Caco-2 (cell line): ENCODE measurements around the gene SPEM1. TPM values are rescaled to one million over a fixed set of nuclear protein-coding genes. Genes with fewer than 3 reads are reported as not detected.

Experiments used
- BruUV-seq: library from RNA; stranded (reverse); fragments of 400-500 nt; replicated peaks from 2 replicates; lab custom pipeline; 2021; lab: Mats Ljungman, UMichigan
- CTCF ChIA-PET: fragments of 300-600 bp; sonication (Branson Sonifier 250); formaldehyde crosslinking; loops from one replicate; lab custom pipeline; 2022; ENCODE audit warnings: antibody characterized with exemption; lab: Charles Lee
- POLR2A ChIA-PET: fragments of 300-600 bp; sonication (Branson Sonifier 250); formaldehyde crosslinking; loops from one replicate; lab custom pipeline; 2022; ENCODE audit warnings: antibody characterized with exemption; lab: Charles Lee
- DNase-seq, 2 experiments: peaks; one replicate each; pipeline versions ENCODE4 v3.0.0 to v3.0.0-alpha.2; 2020 to 2022
- H3K27me3 ChIP-seq: replicated peaks from 2 replicates; pipeline ENCODE4 v1.6.0; 2011; ENCODE audit warnings: low read length; ENCODE audit not compliant: control insufficient read depth, insufficient read depth
- H3K36me3 ChIP-seq: 2 replicates; pipeline ENCODE4 v1.5.1; 2011; ENCODE audit warnings: low read length; ENCODE audit not compliant: control insufficient read depth, insufficient read depth
- H3K4me1 ChIP-seq: fragments of 250-450 bp; sonication (Bioruptor Pico); 2 replicates; pipeline ENCODE4 v1.5.1; 2020; ENCODE audit warnings: mild to moderate bottlenecking
- H3K4me3 ChIP-seq: 2 replicates; pipeline ENCODE4 v1.5.1; 2011; ENCODE audit warnings: low read depth, mild to moderate bottlenecking, control low read depth, low read length
- H3K9me3 ChIP-seq: fragments of 250-450 bp; sonication (Bioruptor Pico); 2 replicates; pipeline ENCODE4 v1.5.1; 2020; ENCODE audit warnings: mild to moderate bottlenecking, moderate library complexity
- H3K27ac Mint-ChIP-seq: one replicate; pipeline ENCODE4 v1.8.0; 2022; ENCODE audit warnings: mixed read lengths; ENCODE audit not compliant: unreplicated experiment
- H3K27me3 Mint-ChIP-seq: one replicate; pipeline ENCODE4 v1.8.0; 2022; ENCODE audit warnings: mixed read lengths; ENCODE audit not compliant: insufficient read depth, unreplicated experiment
- H3K36me3 Mint-ChIP-seq: one replicate; pipeline ENCODE4 v1.8.0; 2022; ENCODE audit warnings: mild to moderate bottlenecking, mixed read lengths; ENCODE audit not compliant: insufficient read depth, unreplicated experiment
- H3K4me1 Mint-ChIP-seq: one replicate; pipeline ENCODE4 v1.8.0; 2022; ENCODE audit warnings: low read depth, mixed read lengths; ENCODE audit not compliant: unreplicated experiment
- H3K4me3 Mint-ChIP-seq: one replicate; pipeline ENCODE4 v1.8.0; 2022; ENCODE audit warnings: mild to moderate bottlenecking, moderate library complexity, mixed read lengths; ENCODE audit not compliant: unreplicated experiment
- H3K9me3 Mint-ChIP-seq: one replicate; pipeline ENCODE4 v1.8.0; 2022; ENCODE audit warnings: mixed read lengths; ENCODE audit not compliant: unreplicated experiment
- CTCF ChIP-seq, 2 experiments: fragments of 200-600 bp in 1 of 2; IDR thresholded peaks; 1 replicate in 1 of 2; 2 replicates in 1 of 2; pipeline versions ENCODE4 v1.5.1 to v1.8.0; 2011 to 2022; ENCODE audit warnings: antibody characterized with exemption in 1 of 2, control low read depth in 1 of 2, inconsistent platforms in 1 of 2, low read depth in 1 of 2, low read length in 1 of 2, mild to moderate bottlenecking in 1 of 2, moderate library complexity in 1 of 2; ENCODE audit not compliant: insufficient read depth in 1 of 2, severe bottlenecking in 1 of 2, unreplicated experiment in 1 of 2
- intact Hi-C: fragments of 100-400 bp; cut with micrococcal nuclease; formaldehyde crosslinking; loops from one replicate; pipeline ENCODE4 v1.10.0; 2022; ENCODE audit not compliant: unreplicated experiment
- total RNA-seq: library from RNA; stranded (reverse); gene quantifications from 2 replicates; pipeline ENCODE4 v1.2.3, GENCODE V29; 2022

The SPEM1 gene
- total RNA-seq, 1 experiment from 2014 or later: 0.52 TPM

GRCh38 chr17:7403043-7403726, 16.9 kb upstream of the SPEM1 start:
- ChIA-PET CTCF (interaction anchor here (1.2 to 1.8 kb wide), 3 partner anchors 9 to 157 kb away, joined by 6 to 15 read pairs (median 6); partner anchors contain the start of genes PLSCR3 and TMEM102), POLR2A (interaction anchor here (1.0 to 2.4 kb wide), 5 partner anchors 9 to 171 kb away, joined by 5 to 38 read pairs (median 11); partner anchors contain the start of genes NEURL4, PLSCR3, TMEM102 and TNK1)
- Histone ChIP-seq H3K4me1 (no peaks in the 10 kb centered on the region), H3K9me3 (no peaks in the 10 kb centered on the region), H3K4me3 (peak overlapping the region; percentile 40), H3K36me3 (no peaks in the 10 kb centered on the region), H3K27me3 (no peaks in the 10 kb centered on the region)
- Mint-ChIP-seq H3K4me3 (peak overlapping the region; percentile 76), H3K27ac (peak overlapping the region; percentile 76), H3K36me3 (peaks cover 6% of the 10 kb centered on the region), H3K4me1 (peaks cover 8% of the 10 kb centered on the region), H3K9me3 (no peaks in the 10 kb centered on the region), H3K27me3 (no peaks in the 10 kb centered on the region)
- TF ChIP-seq CTCF (IDR thresholded peaks at IDR 0.05; ENCODE audit: insufficient read depth in 1 of 2, low read depth in 1 of 2, low read length in 1 of 2, severe bottlenecking in 1 of 2, unreplicated experiment in 1 of 2): no peak
- BruUV-seq: TSS peak; percentile 82
- peak; percentile 34 to 74 for DNase-seq
- intact Hi-C loops: no loop called here

- CTCF ChIA-PET: interaction anchor here (0.6 to 1.8 kb wide), 7 partner anchors 9 to 313 kb away, joined by 3 to 15 read pairs (median 6); partner anchors contain the start of genes DNAH2, NEURL4, PLSCR3 and TMEM102
Measured at GRCh38 chr17:7403727-7403976, 16.5 kb upstream of the SPEM1 start.

More at GRCh38 chr17:7403727-7403976, 16.5 kb upstream of the SPEM1 start:
- Histone ChIP-seq H3K9me3 (no peaks in the 10 kb centered on the region), H3K4me3 (peak overlapping the region; percentile 40), H3K4me1 (no peaks in the 10 kb centered on the region), H3K36me3 (no peaks in the 10 kb centered on the region), H3K27me3 (no peaks in the 10 kb centered on the region)
- BruUV-seq: no TSS peak
- H3K36me3 Mint-ChIP-seq: peaks cover 6% of the 10 kb centered on the region
- no peak for DNase-seq
- H3K27me3 Mint-ChIP-seq: no peaks in the 10 kb centered on the region
- peak overlapping the region; percentile 76 for H3K27ac Mint-ChIP-seq
- POLR2A ChIA-PET: interaction anchor here (0.5 to 2.4 kb wide), 9 partner anchors 10 to 433 kb away, joined by 3 to 38 read pairs (median 5); partner anchors contain the start of genes NEURL4, PLSCR3, POLR2A and TMEM102
- no peak for TF ChIP-seq CTCF (IDR thresholded peaks at IDR 0.05; ENCODE audit: insufficient read depth in 1 of 2, low read depth in 1 of 2, low read length in 1 of 2, severe bottlenecking in 1 of 2, unreplicated experiment in 1 of 2)
- intact Hi-C loops: no loop called here
- H3K9me3 Mint-ChIP-seq: no peaks in the 10 kb centered on the region
- H3K4me1 Mint-ChIP-seq: peaks cover 8% of the 10 kb centered on the region
- H3K4me3 Mint-ChIP-seq: peak overlapping the region; percentile 76
